HL-60/S4 treated with phorbol 12-myristate 13-acetate at 8.2 ng/mL for 4 days and 3 days (cell line): Measurements from ENCODE around the gene ATF3.

ENCODE experiments used
- in situ Hi-C: fragments of 300-500 bp; cut with MboI; formaldehyde crosslinking; loops from 2 replicates; pipeline ENCODE4 v1.15.0; 2022; ENCODE audit warnings: low sequenced_read_pairs

ATF3 gene

DNA sequence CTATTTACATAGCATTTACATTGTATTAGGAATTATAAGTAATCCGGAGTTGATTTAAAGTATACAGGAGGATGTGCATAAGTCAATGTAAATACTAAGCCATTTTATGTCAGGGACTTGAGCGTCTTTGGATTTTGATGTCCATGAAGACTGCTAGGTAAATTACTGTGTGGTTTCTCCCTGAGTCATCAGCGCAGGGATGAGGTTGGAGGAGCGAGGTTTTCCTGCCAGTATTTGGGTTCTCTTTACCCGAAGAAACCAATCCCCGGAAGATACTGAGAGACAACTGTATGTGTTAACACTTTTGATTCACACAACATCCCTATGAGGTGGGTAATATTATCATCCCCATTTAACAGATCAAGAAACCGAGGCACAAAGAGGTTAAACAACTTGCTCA lies 61.7 kb downstream of the ATF3 start:
- in situ Hi-C loops, result no loop called here
